Activated CD8-positive, alpha-beta T cell treated with anti-CD3 and anti-CD28 coated beads for 36 hours (primary cell): Measurements from ENCODE around the gene PCDH8. TPM values are rescaled to one million over a fixed set of nuclear protein-coding genes. Genes with fewer than 3 reads are reported as not detected.
"Not testable (repeated sequence)": the region's sequence is repeated elsewhere in the genome, so short reads cannot be mapped to it uniquely, and the experiment has no call there.

Source experiments
- ATAC-seq: fragments of 200-7000 bp; cut with Tn5 transposase; one replicate; pipeline ENCODE4 v1.10.0; 2021; ENCODE audit warnings: mild to moderate bottlenecking, moderate library complexity
- CTCF ChIA-PET: fragments of 350-600 bp; sonication (Branson Sonifier 250); formaldehyde crosslinking; loops from one replicate; lab custom pipeline; 2021; ENCODE audit warnings: antibody characterized with exemption; lab: Charles Lee
- POLR2A ChIA-PET: fragments of 350-600 bp; sonication (Branson Sonifier 250); formaldehyde crosslinking; loops from one replicate; lab custom pipeline; 2021; ENCODE audit warnings: antibody characterized with exemption; lab: Charles Lee
- DNase-seq: peaks from one replicate; pipeline ENCODE4 v3.0.0-alpha.2; 2020
- H3K27ac Mint-ChIP-seq: one replicate; pipeline ENCODE4 v1.8.0; 2021; ENCODE audit warnings: mild to moderate bottlenecking, mixed read lengths
- H3K27me3 Mint-ChIP-seq: one replicate; pipeline ENCODE4 v1.8.0; 2021; ENCODE audit warnings: mixed read lengths
- H3K36me3 Mint-ChIP-seq: one replicate; pipeline ENCODE4 v1.8.0; 2021; ENCODE audit warnings: low read depth, mixed read lengths
- H3K4me1 Mint-ChIP-seq: one replicate; pipeline ENCODE4 v1.8.0; 2021; ENCODE audit warnings: low read depth, mixed read lengths
- H3K4me3 Mint-ChIP-seq: one replicate; pipeline ENCODE4 v1.8.0; 2021; ENCODE audit warnings: mild to moderate bottlenecking, moderate library complexity, mixed read lengths
- H3K9me3 Mint-ChIP-seq: one replicate; pipeline ENCODE4 v1.8.0; 2021; ENCODE audit warnings: mixed read lengths
- intact Hi-C: fragments of 100-400 bp; cut with micrococcal nuclease; formaldehyde crosslinking; loops from one replicate; pipeline ENCODE4 v1.10.0; 2022
- total RNA-seq, 2 experiments: library from RNA; stranded (reverse); gene quantifications; one replicate each; pipeline ENCODE4 v1.2.3, GENCODE V29; 2021
- TF ChIP-seq, protein P1 (sequence below): fragments of 200-600 bp; IDR thresholded peaks from one replicate; pipeline ENCODE4 v1.8.0; 2022; ENCODE audit warnings: antibody characterized with exemption, mild to moderate bottlenecking

Gene PCDH8
- total RNA-seq, 2 experiments from 2014 or later, result not detected

GRCh38 chr13:52827839-52828238 is 20.6 kb downstream of the PCDH8 start:
- TF ChIP-seq, protein P1, sequence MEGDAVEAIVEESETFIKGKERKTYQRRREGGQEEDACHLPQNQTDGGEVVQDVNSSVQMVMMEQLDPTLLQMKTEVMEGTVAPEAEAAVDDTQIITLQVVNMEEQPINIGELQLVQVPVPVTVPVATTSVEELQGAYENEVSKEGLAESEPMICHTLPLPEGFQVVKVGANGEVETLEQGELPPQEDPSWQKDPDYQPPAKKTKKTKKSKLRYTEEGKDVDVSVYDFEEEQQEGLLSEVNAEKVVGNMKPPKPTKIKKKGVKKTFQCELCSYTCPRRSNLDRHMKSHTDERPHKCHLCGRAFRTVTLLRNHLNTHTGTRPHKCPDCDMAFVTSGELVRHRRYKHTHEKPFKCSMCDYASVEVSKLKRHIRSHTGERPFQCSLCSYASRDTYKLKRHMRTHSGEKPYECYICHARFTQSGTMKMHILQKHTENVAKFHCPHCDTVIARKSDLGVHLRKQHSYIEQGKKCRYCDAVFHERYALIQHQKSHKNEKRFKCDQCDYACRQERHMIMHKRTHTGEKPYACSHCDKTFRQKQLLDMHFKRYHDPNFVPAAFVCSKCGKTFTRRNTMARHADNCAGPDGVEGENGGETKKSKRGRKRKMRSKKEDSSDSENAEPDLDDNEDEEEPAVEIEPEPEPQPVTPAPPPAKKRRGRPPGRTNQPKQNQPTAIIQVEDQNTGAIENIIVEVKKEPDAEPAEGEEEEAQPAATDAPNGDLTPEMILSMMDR, result no peak
- Mint-ChIP-seq H3K9me3 (no peaks in the 10 kb centered on the region), H3K4me3 (no peak overlapping the region), H3K4me1 (no peaks in the 10 kb centered on the region), H3K36me3 (no peaks in the 10 kb centered on the region), H3K27me3 (peaks cover 13% of the 10 kb centered on the region), H3K27ac (no peak overlapping the region)
- intact Hi-C loops, result no loop called here
- no peak for ATAC-seq
- ChIA-PET POLR2A (no interaction called here), CTCF (interaction anchor here (2.2 kb wide), 1 partner anchor 19 kb away, joined by 6 read pairs; no protein-coding TSS in a partner anchor)
- DNase-seq, result no peak

DNA sequence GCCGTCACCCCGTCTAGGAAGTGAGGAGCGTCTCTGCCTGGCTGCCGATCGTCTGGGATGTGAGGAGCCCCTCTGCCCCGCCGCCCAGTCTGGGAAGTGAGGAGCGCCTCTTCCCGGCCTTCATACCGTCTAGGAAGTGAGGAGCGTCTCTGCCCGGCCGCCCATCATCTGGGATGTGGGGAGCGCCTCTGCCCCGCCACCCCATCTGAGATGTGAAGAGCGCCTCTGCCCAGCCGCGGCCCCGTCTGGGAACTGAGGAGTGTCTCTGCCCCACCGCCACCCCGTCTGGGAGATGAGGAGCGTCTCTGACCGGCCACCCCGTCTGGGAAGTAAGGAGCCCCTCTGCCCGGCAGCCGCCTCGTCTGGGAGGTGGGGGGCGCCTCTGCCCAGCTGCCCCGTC is 30.6 kb downstream of the PCDH8 start:
- ATAC-seq, intact Hi-C loops, DNase-seq, H3K4me3 Mint-ChIP-seq, H3K36me3 Mint-ChIP-seq, H3K4me1 Mint-ChIP-seq, H3K27me3 Mint-ChIP-seq, H3K27ac Mint-ChIP-seq, H3K9me3 Mint-ChIP-seq, CTCF ChIA-PET, POLR2A ChIA-PET: not testable (repeated sequence)

- TF ChIP-seq, protein P1, result no peak
- DNase-seq (no peak), ATAC-seq (no peak)
- no peak overlapping the region for H3K27ac Mint-ChIP-seq
- peaks cover 5% of the 10 kb centered on the region for H3K27me3 Mint-ChIP-seq
- H3K4me1 Mint-ChIP-seq, result no peaks in the 10 kb centered on the region
- peaks cover 2% of the 10 kb centered on the region for H3K9me3 Mint-ChIP-seq
- H3K36me3 Mint-ChIP-seq, result no peaks in the 10 kb centered on the region
- POLR2A ChIA-PET, result no interaction called here
- CTCF ChIA-PET, result no interaction called here
- intact Hi-C loops, result no loop called here
- no peak overlapping the region for H3K4me3 Mint-ChIP-seq
These were observed 33.1 kb downstream of the PCDH8 start for GRCh38 chr13:52815330-52815729.

DNA sequence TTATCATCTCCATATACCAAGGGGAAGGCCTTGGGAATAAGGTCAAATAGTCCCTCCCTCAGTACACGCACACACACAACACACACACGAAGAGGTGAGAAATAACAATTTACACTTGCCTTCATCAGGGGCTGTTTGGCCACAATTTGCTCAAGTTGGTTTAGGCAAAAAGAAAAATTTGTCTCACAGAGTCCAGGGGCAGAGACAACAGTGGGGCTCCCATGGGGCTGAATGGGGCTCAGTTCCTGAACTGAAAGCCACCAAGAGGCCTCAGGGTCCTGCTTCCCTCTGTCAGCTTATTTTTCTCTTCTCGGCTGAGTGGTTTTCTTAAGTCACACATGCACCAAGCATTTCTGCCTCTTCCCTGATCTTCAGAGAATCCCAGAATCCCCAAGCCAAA is 35.5 kb downstream of the PCDH8 start:
- intact Hi-C loops, result no loop called here
- DNase-seq (no peak), ATAC-seq (no peak)
- TF ChIP-seq, protein P1, result no peak
- peaks cover 5% of the 10 kb centered on the region for H3K4me1 Mint-ChIP-seq
- H3K4me3 Mint-ChIP-seq, result no peak overlapping the region
- H3K27ac Mint-ChIP-seq, result no peak overlapping the region
- ChIA-PET POLR2A (no interaction called here), CTCF (no interaction called here)
- peaks cover 2% of the 10 kb centered on the region for H3K9me3 Mint-ChIP-seq
- H3K36me3 Mint-ChIP-seq, result no peaks in the 10 kb centered on the region
- H3K27me3 Mint-ChIP-seq, result peaks cover 5% of the 10 kb centered on the region

DNA sequence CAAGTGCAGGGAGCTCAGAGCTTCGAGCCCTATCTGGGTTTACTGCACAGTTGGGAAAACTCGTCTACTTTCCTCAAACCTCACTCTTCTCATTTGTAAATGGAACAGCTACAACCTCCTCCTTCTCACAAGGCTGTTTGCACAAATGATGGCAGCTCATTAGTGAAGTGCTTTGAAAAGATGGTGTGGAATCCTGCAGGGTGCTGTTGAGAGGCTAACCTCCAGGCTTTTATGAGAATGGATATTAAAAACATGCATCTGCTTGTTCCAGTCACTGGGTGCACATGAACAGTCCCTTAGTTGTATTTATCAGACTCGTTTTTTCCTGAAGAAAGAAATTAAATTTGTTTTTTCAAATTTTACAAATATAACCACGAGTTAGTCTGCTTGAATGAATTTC is 36.6 kb downstream of the PCDH8 start:
- POLR2A ChIA-PET, result no interaction called here
- intact Hi-C loops, result no loop called here
- CTCF ChIA-PET, result no interaction called here
- Mint-ChIP-seq H3K4me3 (no peak overlapping the region), H3K36me3 (no peaks in the 10 kb centered on the region), H3K27ac (no peak overlapping the region), H3K9me3 (peaks cover 2% of the 10 kb centered on the region), H3K27me3 (peaks cover 5% of the 10 kb centered on the region), H3K4me1 (peaks cover 5% of the 10 kb centered on the region)
- DNase-seq (no peak), ATAC-seq (no peak)
- TF ChIP-seq, protein P1, result no peak

- Mint-ChIP-seq H3K4me1 (peaks cover 5% of the 10 kb centered on the region), H3K36me3 (no peaks in the 10 kb centered on the region), H3K9me3 (peaks cover 2% of the 10 kb centered on the region), H3K27me3 (peaks cover 12% of the 10 kb centered on the region), H3K4me3 (no peak overlapping the region), H3K27ac (no peak overlapping the region)
- ATAC-seq, result no peak
- ChIA-PET POLR2A (no interaction called here), CTCF (no interaction called here)
- TF ChIP-seq, protein P1, result no peak
- intact Hi-C loops, result no loop called here
- no peak for DNase-seq
These were observed 37.9 kb downstream of the PCDH8 start for GRCh38 chr13:52810526-52810925.
